Pancreas (tissue), 10 donors: Measurements from ENCODE around the gene C13orf42. TPM values are rescaled to one million over a fixed set of nuclear protein-coding genes. Genes with fewer than 3 reads are reported as not detected.
"Not testable (repeated sequence)": the region's sequence is repeated elsewhere in the genome, so short reads cannot be mapped to it uniquely, and the experiment has no call there.

Source experiments
- ATAC-seq, 4 donors: fragments of 200-7000 bp; cut with Tn5 transposase; one replicate each; pipeline versions ENCODE4 v1.8.0 to v1.9.1; 2020; ENCODE audit warnings: mild to moderate bottlenecking in 4 of 4, moderate library complexity in 4 of 4
- DNase-seq, 6 donors: peaks; one replicate each; pipeline ENCODE4 v3.0.0-alpha.2; 2020
- FAIRE-seq: peaks from 2 replicates; lab custom pipeline; 2012; peaks lifted over from hg19 to GRCh38; lab: Jason Lieb, UNC
- H3K27ac ChIP-seq, 4 donors: fragments of 200-600 bp; sonication (generic); 1 replicate in 3 of 4; 2 replicates in 1 of 4; pipeline versions ENCODE4 v1.5.0 to v1.8.0; 2020
- H3K27me3 ChIP-seq, 4 donors: fragments of 200-600 bp; one replicate each; pipeline ENCODE4 v1.8.0; 2021
- H3K36me3 ChIP-seq, 3 donors: fragments of 200-600 bp; sonication (generic) in 1 of 3; one replicate each; pipeline versions ENCODE4 v1.5.0 to v1.8.0; 2020 to 2021
- H3K4me1 ChIP-seq, 3 donors: fragments of 200-600 bp; one replicate each; pipeline ENCODE4 v1.8.0; 2021
- H3K4me3 ChIP-seq, 4 donors: fragments of 200-600 bp; sonication (generic) in 2 of 4; one replicate each; pipeline versions ENCODE4 v1.5.0 to v1.8.0; 2020 to 2021
- H3K9me3 ChIP-seq, 4 donors: fragments of 200-600 bp; one replicate each; pipeline ENCODE4 v1.8.0; 2021
- WGBS, 2 donors: extraction: QIAGEN DNeasy Blood & Tissue Kit; methylation state at CpG; one replicate each; pipeline ENCODE4 v1.1.7; 2013; 5-methylcytosine and 5-hydroxymethylcytosine counted together
- intact Hi-C, 3 donors: fragments of 100-400 bp; cut with DNase I; formaldehyde crosslinking; loops; one replicate each; pipeline versions ENCODE4 v1.11.1 to v1.14.2; 2022
- polyA plus RNA-seq, 2 donors: library from polyadenylated mRNA; stranded (reverse); fragments of 200-250 nt; gene quantifications; one replicate each; pipeline ENCODE4 v1.2.3, GENCODE V29; 2013
- total RNA-seq, 6 donors: library from RNA; stranded (reverse); fragmentation: NEBNext Ultra II Directional in 4 of 6; extraction: Animal tissue kit (Norgen Biotek cat#: 25700) in 4 of 6; gene quantifications; one replicate each; pipeline versions ENCODE4 v1.2.1 to v1.2.4, GENCODE V29; 2021 to 2023
- TF ChIP-seq, protein P1 (sequence below), 4 donors: fragments of 200-600 bp; sonication (generic) in 3 of 4; IDR thresholded peaks; one replicate each; pipeline versions ENCODE4 v1.5.0 to v1.8.0; 2021; ENCODE audit warnings: antibody characterized with exemption in 4 of 4
- donor health status: healthy with polysubstance abuse.
- donor health status: DM: no; HTN: no; CAD: no; lungs with moderate emphysema.
- donor health status: DM: no; HTN: no; CAD: no.
- donor health status: control.
- donor health status: control.
- donor health status: Bipolar disorder and iron deficiency.
- donor health status: DM: yes; HTN: yes; CAD: no.
- donor health status: DM: no; HTN: no; CAD: no.
- donor health status: DM: no; HTN: no; CAD: no.
- donor health status: DM: yes; HTN: yes; CAD: no.

Gene C13orf42
- total and polyA plus RNA-seq, 8 donors = not detected

DNA sequence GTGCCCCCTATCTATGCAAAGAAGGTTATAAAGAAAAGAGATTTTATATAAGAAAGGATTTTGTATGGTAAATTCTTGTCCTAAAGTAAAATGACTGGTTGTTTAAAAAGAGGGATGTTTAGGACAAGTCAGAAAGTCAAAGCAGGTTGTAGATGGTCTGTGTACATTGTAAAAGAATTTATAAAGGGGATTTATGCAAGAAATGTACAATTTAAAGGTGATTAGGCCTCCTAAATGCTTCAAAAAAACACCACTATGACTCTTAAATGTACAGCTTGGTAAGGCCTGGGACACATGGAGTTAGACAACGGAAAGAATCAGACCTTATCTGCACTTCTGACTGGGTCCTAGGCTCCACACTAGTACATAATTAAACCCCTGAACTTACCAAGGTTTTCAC lies 19.3 kb upstream of the C13orf42 start:
- Histone ChIP-seq H3K4me1 (no peaks in the 10 kb centered on the region), H3K27ac (no peak overlapping the region)

DNA sequence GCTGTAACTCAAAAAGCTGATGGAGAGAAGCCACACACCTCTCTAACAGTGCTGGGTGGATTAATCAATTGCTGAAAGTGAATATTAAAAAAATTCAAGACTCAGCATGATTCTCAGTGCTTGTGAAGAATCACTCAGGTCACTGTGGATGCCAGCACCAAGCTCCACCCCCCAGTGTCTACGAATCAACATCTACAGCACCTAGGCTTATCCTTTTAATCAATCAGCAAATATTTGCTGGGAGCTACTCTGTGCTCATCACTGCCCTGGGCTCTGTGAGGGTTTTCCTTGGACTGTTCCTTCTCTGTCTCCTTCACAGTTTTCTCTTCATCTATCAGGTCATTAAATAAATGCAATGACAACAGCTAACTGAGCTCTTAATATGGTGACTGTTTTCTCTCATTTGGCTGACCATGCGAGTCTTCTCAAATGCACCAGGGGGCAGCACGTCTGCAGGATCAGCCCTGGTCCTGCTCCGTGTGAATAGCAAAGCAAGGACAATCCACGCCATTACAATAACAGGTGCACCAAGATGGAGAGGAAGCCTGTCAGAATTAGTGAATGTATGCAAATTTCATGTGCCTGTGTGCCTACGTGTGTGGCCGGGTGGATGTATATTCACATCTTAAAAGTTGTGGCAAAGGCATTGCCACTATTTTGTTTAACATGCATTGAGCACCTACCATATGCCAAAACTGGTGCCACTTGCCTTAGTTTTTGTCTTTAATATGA lies 14.6 kb upstream of the C13orf42 start:
- 30 to 41% methylated on average over 7 of the region's 7 CpGs for WGBS, 2 donors
- ATAC-seq (peak; percentile 91 to 95 (median 94)), FAIRE-seq (no peak), DNase-seq (peak in 5 of 6 donors; percentile 29 to 79 (median 56))
- intact Hi-C loops = loop anchor here in 1 of 3 donors (5.0 kb wide), 1 partner anchor 157 kb away; no protein-coding TSS in a partner anchor
- no peaks in the 10 kb centered on the region for H3K27me3 ChIP-seq
- H3K4me3 ChIP-seq = no peak overlapping the region
- H3K36me3 ChIP-seq = no peaks in the 10 kb centered on the region
- no peak overlapping the region for H3K27ac ChIP-seq
- H3K4me1 ChIP-seq = peaks cover 0 to 7% (median 0%) of the 10 kb centered on the region in 3 donors
- H3K9me3 ChIP-seq = no peaks in the 10 kb centered on the region
- TF ChIP-seq, protein P1, sequence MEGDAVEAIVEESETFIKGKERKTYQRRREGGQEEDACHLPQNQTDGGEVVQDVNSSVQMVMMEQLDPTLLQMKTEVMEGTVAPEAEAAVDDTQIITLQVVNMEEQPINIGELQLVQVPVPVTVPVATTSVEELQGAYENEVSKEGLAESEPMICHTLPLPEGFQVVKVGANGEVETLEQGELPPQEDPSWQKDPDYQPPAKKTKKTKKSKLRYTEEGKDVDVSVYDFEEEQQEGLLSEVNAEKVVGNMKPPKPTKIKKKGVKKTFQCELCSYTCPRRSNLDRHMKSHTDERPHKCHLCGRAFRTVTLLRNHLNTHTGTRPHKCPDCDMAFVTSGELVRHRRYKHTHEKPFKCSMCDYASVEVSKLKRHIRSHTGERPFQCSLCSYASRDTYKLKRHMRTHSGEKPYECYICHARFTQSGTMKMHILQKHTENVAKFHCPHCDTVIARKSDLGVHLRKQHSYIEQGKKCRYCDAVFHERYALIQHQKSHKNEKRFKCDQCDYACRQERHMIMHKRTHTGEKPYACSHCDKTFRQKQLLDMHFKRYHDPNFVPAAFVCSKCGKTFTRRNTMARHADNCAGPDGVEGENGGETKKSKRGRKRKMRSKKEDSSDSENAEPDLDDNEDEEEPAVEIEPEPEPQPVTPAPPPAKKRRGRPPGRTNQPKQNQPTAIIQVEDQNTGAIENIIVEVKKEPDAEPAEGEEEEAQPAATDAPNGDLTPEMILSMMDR (IDR thresholded peaks at IDR 0.05) = peak; percentile 28 to 66 (median 54)

More for the DNA sequence above, 19.3 kb upstream of the C13orf42 start:
- no peak for FAIRE-seq
- intact Hi-C loops = no loop called here
- ATAC-seq = no peak
- TF ChIP-seq, protein P1 (IDR thresholded peaks at IDR 0.05) = no peak
- WGBS, 2 donors = 90 to 94% methylated on average over 1 of the region's 1 CpG
- H3K27me3 ChIP-seq = no peaks in the 10 kb centered on the region
- no peak overlapping the region for H3K4me3 ChIP-seq
- no peaks in the 10 kb centered on the region for H3K9me3 ChIP-seq
- no peaks in the 10 kb centered on the region for H3K36me3 ChIP-seq
- no peak for DNase-seq

DNA sequence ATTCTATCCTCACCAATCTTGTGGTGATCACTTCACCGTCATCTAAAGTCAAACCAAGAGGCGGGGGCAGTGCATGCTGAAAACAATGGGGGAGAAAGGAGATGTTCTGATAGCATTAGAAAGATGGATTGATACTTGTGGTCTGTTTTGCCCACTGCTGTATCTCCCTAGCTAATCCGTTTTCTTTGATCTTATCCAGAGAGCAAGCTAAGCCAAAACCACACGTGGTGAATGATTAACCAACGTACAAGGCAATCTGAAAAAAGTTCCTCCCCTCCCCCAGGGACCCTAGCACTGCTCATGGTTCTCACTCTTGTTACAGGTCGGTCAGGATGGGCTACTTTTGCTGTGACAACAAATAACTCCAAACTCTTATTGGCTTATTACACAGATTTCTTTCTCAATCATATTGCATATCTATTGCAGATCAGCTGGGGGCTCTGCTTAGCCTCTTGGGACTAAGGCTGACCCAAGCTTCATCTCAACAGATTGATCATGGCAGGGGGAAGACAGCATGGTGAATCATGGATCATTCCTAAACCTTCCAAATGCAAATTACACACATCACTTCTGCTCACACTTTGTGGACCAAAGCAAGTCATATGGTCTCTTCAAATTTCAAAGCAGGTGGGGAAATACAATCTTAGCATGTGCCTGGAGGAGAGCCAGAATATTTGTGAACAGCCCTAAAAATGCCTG lies 11.9 kb upstream of the C13orf42 start:
- no peak overlapping the region for H3K4me3 ChIP-seq
- no peak for FAIRE-seq
- no peaks in the 10 kb centered on the region for H3K27me3 ChIP-seq
- no peaks in the 10 kb centered on the region for H3K36me3 ChIP-seq
- H3K4me1 ChIP-seq = peaks cover 0 to 7% (median 0%) of the 10 kb centered on the region in 3 donors
- TF ChIP-seq, protein P1 (IDR thresholded peaks at IDR 0.05) = no peak
- H3K27ac ChIP-seq = no peak overlapping the region
- DNase-seq = no peak
- no peaks in the 10 kb centered on the region for H3K9me3 ChIP-seq
- intact Hi-C loops = no loop called here
- peak in 3 of 4 donors; percentile 17 to 49 (median 35) for ATAC-seq
- 23 to 25% methylated on average over 6 of the region's 6 CpGs for WGBS, 2 donors

DNA sequence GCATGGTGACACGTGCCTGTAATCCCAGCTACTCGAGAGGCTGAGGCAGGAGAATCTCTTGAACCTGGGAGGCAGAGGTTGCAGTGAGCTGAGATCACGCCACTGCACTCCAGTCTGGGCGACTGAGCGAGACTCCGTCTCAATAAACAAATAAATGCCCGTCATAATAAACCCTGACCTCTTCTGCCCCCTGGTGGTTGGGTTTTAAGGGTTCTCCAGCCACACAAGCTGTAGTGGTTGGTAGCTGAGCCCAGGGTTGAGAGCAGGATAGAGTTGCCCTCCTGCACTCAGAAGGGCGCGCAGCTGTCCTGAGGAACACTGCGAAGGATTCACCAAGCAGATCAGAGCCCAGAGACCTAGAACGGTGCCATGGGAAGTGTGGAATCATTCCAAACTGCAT lies 9.8 kb upstream of the C13orf42 start:
- ATAC-seq, H3K9me3 ChIP-seq, FAIRE-seq, H3K36me3 ChIP-seq, H3K27me3 ChIP-seq, H3K4me1 ChIP-seq, DNase-seq, intact Hi-C loops, H3K27ac ChIP-seq, H3K4me3 ChIP-seq: not testable (repeated sequence)
- TF ChIP-seq, protein P1 (IDR thresholded peaks at IDR 0.05) = peak in 1 of 4 donors; percentile 12
- WGBS, 2 donors = 77% methylated on average over 11 of the region's 11 CpGs
